OCI-LY7 (cell line): ENCODE results near the gene NCKAP5. TPM values are rescaled to one million over a fixed set of nuclear protein-coding genes. Genes with fewer than 3 reads are reported as not detected.

Source experiments
- BruUV-seq: library from RNA; stranded (reverse); fragments of 400-500 nt; replicated peaks from 2 replicates; lab custom pipeline; 2021; lab: Mats Ljungman, UMichigan
- CTCF ChIA-PET: fragments of 300-600 bp; sonication (Branson Sonifier 250); formaldehyde crosslinking; loops from one replicate; lab custom pipeline; 2022; ENCODE audit warnings: antibody characterized with exemption; ENCODE audit not compliant: unreplicated experiment; lab: Charles Lee
- POLR2A ChIA-PET: fragments of 300-600 bp; sonication (Branson Sonifier 250); formaldehyde crosslinking; loops from one replicate; lab custom pipeline; 2022; ENCODE audit warnings: antibody characterized with exemption; lab: Charles Lee
- DNase-seq: peaks from one replicate; pipeline ENCODE4 v3.0.0-alpha.2; 2015; ENCODE audit warnings: low spot score
- H2AFZ ChIP-seq: fragments of 200-600 bp; sonication (generic), shearing (Covaris generic); 2 replicates; pipeline ENCODE4 v1.6.1; 2014; ENCODE audit warnings: mild to moderate bottlenecking, antibody characterized with exemption, low read length, moderate library complexity
- H3K27ac ChIP-seq: fragments of 200-600 bp; sonication (generic); 2 replicates; pipeline ENCODE4 v1.5.1; 2014; ENCODE audit warnings: mixed run types, low read depth, mild to moderate bottlenecking, moderate library complexity, low read length, inconsistent platforms; ENCODE audit not compliant: poor library complexity, severe bottlenecking
- H3K36me3 ChIP-seq: fragments of 200-600 bp; sonication (generic); 2 replicates; pipeline ENCODE4 v1.6.1; 2014; ENCODE audit warnings: mild to moderate bottlenecking, antibody characterized with exemption, low read length, moderate library complexity, mixed read lengths; ENCODE audit not compliant: insufficient read depth
- H3K4me1 ChIP-seq: fragments of 200-600 bp; sonication (generic); 2 replicates; pipeline ENCODE4 v1.5.1; 2014; ENCODE audit warnings: mild to moderate bottlenecking, low read length; ENCODE audit not compliant: insufficient read depth, poor library complexity, severe bottlenecking
- H3K4me2 ChIP-seq: fragments of 200-600 bp; sonication (generic); 2 replicates; pipeline ENCODE4 v1.6.1; 2014; ENCODE audit warnings: mild to moderate bottlenecking, low read length
- H3K4me3 ChIP-seq: fragments of 200-600 bp; sonication (generic); 2 replicates; pipeline ENCODE4 v1.5.1; 2014; ENCODE audit warnings: mild to moderate bottlenecking, low read depth, low read length; ENCODE audit not compliant: poor library complexity, severe bottlenecking
- H3K79me2 ChIP-seq: fragments of 200-600 bp; sonication (generic); 2 replicates; pipeline ENCODE4 v1.6.1; 2016; ENCODE audit warnings: low read depth, mild to moderate bottlenecking, low read length, moderate library complexity, mixed read lengths; ENCODE audit not compliant: insufficient read depth
- H3K9me2 ChIP-seq: fragments of 200-600 bp; sonication (generic); 2 replicates; pipeline ENCODE4 v1.6.1; 2016; ENCODE audit warnings: mild to moderate bottlenecking, low read length, mixed read lengths; ENCODE audit not compliant: insufficient read depth
- H3K9me3 ChIP-seq: fragments of 200-600 bp; sonication (generic); 2 replicates; pipeline ENCODE4 v1.6.1; 2014; ENCODE audit warnings: mild to moderate bottlenecking, mixed run types, low read length, mixed read lengths
- H4K20me1 ChIP-seq: fragments of 200-600 bp; sonication (generic); 2 replicates; pipeline ENCODE4 v1.6.1; 2014; ENCODE audit warnings: mild to moderate bottlenecking, antibody characterized with exemption, low read length, moderate library complexity, mixed read lengths; ENCODE audit not compliant: insufficient read depth
- EZH2phosphoT487 ChIP-seq: fragments of 200-600 bp; sonication (generic); IDR thresholded peaks from 2 replicates; pipeline ENCODE4 v1.6.1; 2018; ENCODE audit warnings: low read depth, borderline replicate concordance, mild to moderate bottlenecking, mixed run types, antibody characterized with exemption, low read length, moderate library complexity, mixed read lengths
- intact Hi-C: fragments of 100-400 bp; cut with micrococcal nuclease; formaldehyde crosslinking; loops from one replicate; pipeline ENCODE4 v1.10.0; 2022; ENCODE audit not compliant: unreplicated experiment
- total RNA-seq, 2 experiments: library from RNA; depleted of rRNA in 1 of 2; stranded (reverse); fragments of >200 nt in 1 of 2; shearing (Covaris generic) in 1 of 2; gene quantifications; 2 replicates each; pipeline ENCODE4 v1.2.3, GENCODE V29; 2014 to 2022
- TF ChIP-seq, protein P1 (sequence below): fragments of 200-600 bp; sonication (generic); conservative IDR thresholded peaks from 2 replicates; pipeline ENCODE4 v1.5.1; 2014; ENCODE audit warnings: mild to moderate bottlenecking, antibody characterized with exemption, low read length, moderate library complexity, mixed read lengths

Gene NCKAP5
- total RNA-seq, 2 experiments from 2014 or later, result not detected

GRCh38 chr2:133380991-133381390, 187.3 kb downstream of the NCKAP5 start:
- ChIA-PET POLR2A (no interaction called here), CTCF (no interaction called here)
- Histone ChIP-seq H3K9me2 (no peaks in the 10 kb centered on the region), H3K27ac (no peak overlapping the region), H3K4me1 (no peaks in the 10 kb centered on the region), H3K4me3 (no peak overlapping the region), H3K4me2 (no peak overlapping the region), H3K9me3 (no peaks in the 10 kb centered on the region), H4K20me1 (no peaks in the 10 kb centered on the region), H3K79me2 (no peaks in the 10 kb centered on the region), H3K36me3 (no peaks in the 10 kb centered on the region), H2AFZ (no peak overlapping the region)
- intact Hi-C loops, result no loop called here
- BruUV-seq, result no TSS peak
- TF ChIP-seq, protein P1, sequence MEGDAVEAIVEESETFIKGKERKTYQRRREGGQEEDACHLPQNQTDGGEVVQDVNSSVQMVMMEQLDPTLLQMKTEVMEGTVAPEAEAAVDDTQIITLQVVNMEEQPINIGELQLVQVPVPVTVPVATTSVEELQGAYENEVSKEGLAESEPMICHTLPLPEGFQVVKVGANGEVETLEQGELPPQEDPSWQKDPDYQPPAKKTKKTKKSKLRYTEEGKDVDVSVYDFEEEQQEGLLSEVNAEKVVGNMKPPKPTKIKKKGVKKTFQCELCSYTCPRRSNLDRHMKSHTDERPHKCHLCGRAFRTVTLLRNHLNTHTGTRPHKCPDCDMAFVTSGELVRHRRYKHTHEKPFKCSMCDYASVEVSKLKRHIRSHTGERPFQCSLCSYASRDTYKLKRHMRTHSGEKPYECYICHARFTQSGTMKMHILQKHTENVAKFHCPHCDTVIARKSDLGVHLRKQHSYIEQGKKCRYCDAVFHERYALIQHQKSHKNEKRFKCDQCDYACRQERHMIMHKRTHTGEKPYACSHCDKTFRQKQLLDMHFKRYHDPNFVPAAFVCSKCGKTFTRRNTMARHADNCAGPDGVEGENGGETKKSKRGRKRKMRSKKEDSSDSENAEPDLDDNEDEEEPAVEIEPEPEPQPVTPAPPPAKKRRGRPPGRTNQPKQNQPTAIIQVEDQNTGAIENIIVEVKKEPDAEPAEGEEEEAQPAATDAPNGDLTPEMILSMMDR, result no peak
- no peak for TF ChIP-seq EZH2phosphoT487
- DNase-seq, result no peak

- DNase-seq, result no peak
- POLR2A ChIA-PET, result interaction anchor here (0.6 to 1.0 kb wide), 2 partner anchors 14 to 1473 kb away, joined by 3 to 6 read pairs; no protein-coding TSS in a partner anchor
- TF ChIP-seq, protein P1, result no peak
- no peak for TF ChIP-seq EZH2phosphoT487
- H3K9me3 ChIP-seq, result no peaks in the 10 kb centered on the region
- intact Hi-C loops, result no loop called here
- no peaks in the 10 kb centered on the region for H3K79me2 ChIP-seq
- H3K27ac ChIP-seq, result no peak overlapping the region
- H3K4me1 ChIP-seq, result no peaks in the 10 kb centered on the region
- BruUV-seq, result no TSS peak
- H3K4me2 ChIP-seq, result no peak overlapping the region
- no peak overlapping the region for H2AFZ ChIP-seq
- H4K20me1 ChIP-seq, result no peaks in the 10 kb centered on the region
- CTCF ChIA-PET, result no interaction called here
- no peak overlapping the region for H3K4me3 ChIP-seq
- H3K36me3 ChIP-seq, result no peaks in the 10 kb centered on the region
- no peaks in the 10 kb centered on the region for H3K9me2 ChIP-seq
Measured at GRCh38 chr2:133378928-133379549, 189.2 kb downstream of the NCKAP5 start.

- Histone ChIP-seq H3K9me3 (no peaks in the 10 kb centered on the region), H3K9me2 (no peaks in the 10 kb centered on the region), H3K79me2 (no peaks in the 10 kb centered on the region), H3K4me1 (no peaks in the 10 kb centered on the region), H4K20me1 (no peaks in the 10 kb centered on the region), H2AFZ (no peak overlapping the region), H3K27ac (no peak overlapping the region), H3K4me3 (no peak overlapping the region), H3K4me2 (no peak overlapping the region), H3K36me3 (no peaks in the 10 kb centered on the region)
- ChIA-PET POLR2A (interaction anchor here (1.0 kb wide), 1 partner anchor 14 kb away, joined by 3 read pairs; no protein-coding TSS in a partner anchor), CTCF (no interaction called here)
- no peak for TF ChIP-seq EZH2phosphoT487
- TF ChIP-seq, protein P1, result no peak
- no peak for DNase-seq
- intact Hi-C loops, result no loop called here
- BruUV-seq, result no TSS peak
Measured at GRCh38 chr2:133378386-133378785, 189.9 kb downstream of the NCKAP5 start.
